Cardiac septum (tissue), 1 donor: ENCODE data around the gene SF3B6. TPM values are rescaled to one million over a fixed set of nuclear protein-coding genes. Genes with fewer than 3 reads are reported as not detected.

Source experiments
- DNase-seq: peaks from one replicate; pipeline ENCODE4 v3.0.0-alpha.2; 2020; ENCODE audit warnings: low spot score
- intact Hi-C: fragments of 100-400 bp; cut with DNase I; formaldehyde crosslinking; loops from one replicate; pipeline ENCODE4 v1.14.0; 2022
- total RNA-seq: library from RNA; stranded (reverse); fragmentation: NEBNext Ultra II Directional; extraction: Animal tissue kit (Norgen Biotek cat#: 25700); gene quantifications from one replicate; pipeline ENCODE4 v1.2.1, GENCODE V29; 2021
- donor health status: DM: no; HTN: no; CAD: no.

SF3B6 gene
- total RNA-seq, 1 donor from 2014 or later = 53.1 TPM

DNA sequence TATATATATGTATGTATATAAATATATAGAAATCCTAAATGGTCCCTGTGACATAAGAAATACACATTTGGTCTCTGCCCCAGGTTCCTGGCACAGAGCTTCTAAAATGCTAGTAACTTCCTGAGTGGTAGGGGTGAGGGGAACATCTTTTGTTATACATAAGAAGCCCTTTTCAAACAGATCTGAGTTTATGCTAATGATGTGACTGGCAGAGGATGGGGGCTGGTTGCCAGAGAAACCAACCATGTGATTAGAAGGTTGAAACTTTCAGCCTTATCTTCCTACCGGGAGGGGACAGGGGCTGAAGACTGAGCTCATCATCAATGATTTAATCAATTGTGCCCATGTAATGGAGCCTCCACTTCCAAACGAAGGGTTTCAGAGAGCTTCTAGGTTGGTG lies 49.9 kb downstream of the SF3B6 start:
- intact Hi-C loops = no loop called here
- DNase-seq = no peak

DNA sequence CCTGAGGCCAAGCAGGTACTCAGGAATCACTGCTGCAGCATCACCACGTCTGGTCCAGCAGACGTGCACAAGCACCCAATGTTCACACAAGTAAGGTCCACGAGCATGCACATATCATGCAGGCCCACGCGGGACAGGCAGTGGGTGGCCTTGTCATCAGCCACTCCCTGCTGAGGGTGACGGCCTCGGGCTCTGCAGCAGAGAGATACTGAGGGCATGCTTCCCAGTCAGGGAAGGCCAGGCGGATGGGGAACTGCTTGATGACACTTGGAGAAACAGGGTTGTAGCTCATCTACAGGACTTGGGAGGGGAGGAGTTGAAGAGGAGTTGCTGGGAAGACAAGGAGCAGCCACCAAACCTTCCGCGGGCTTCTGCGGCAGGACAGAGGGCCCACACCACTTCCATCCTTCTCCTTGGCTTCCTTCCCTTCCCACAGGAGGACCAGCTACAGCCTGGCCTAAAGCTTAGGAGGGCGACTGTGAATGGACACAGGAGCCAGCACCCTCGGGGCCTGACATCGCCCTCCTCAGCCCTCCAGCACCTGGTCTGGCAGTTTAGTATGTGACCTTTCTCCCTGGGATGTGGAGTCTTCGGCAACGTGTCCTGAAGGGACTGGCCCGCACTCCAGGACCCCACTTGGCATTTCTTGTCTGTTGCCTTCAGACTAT lies 51.0 kb downstream of the SF3B6 start:
- DNase-seq = no peak
- intact Hi-C loops = no loop called here

DNA sequence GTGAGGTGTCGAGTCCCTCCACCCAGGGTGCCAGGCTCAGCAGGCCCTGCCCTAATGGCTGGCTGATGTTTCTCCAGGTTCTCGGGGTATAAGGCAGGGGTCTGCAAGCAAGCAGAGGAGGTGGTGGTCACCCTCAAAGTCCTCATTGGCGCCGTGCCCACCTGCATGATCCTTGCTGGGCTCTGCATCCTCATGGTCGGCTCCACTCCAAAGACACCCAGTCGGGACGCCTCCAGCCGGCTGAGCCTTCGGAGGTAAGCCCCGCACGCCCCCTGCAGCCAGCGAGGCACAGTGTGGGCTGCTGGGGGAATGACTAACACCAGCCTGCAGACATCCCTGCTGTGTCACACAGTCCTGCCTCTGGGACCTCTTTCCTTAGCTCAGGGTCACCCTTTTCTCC lies 52.1 kb downstream of the SF3B6 start:
- no peak for DNase-seq
- intact Hi-C loops = no loop called here

DNA sequence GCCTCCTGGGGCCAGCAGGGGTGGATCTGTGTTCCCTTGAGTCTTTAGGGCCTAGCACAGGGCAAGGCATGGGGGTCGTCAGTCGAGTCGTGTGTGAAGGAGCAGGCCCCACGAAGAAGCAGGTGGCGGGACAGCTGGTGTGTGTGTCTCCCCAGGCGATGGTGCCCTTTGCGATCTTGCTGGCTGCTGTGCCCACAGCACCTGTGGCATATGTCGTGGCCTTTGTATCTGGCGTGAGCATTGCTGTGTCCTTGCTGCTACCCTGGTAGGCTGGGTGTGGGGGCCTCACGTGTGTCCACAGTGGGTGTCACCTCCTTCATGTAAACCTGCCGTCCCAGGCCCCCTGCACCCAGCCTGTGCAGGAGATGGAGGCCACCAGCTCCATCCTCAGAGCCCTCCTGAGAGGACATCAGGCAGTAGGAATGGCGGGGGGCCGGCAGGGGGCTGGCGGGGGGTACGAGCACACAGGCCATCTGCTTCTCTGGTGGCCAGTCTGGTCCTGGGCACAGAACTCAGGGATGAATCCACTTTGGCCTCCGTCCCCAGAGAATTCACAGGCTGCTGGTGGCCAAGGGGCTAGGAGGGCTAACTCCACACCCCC lies 53.1 kb downstream of the SF3B6 start:
- intact Hi-C loops = no loop called here
- DNase-seq = no peak

DNA sequence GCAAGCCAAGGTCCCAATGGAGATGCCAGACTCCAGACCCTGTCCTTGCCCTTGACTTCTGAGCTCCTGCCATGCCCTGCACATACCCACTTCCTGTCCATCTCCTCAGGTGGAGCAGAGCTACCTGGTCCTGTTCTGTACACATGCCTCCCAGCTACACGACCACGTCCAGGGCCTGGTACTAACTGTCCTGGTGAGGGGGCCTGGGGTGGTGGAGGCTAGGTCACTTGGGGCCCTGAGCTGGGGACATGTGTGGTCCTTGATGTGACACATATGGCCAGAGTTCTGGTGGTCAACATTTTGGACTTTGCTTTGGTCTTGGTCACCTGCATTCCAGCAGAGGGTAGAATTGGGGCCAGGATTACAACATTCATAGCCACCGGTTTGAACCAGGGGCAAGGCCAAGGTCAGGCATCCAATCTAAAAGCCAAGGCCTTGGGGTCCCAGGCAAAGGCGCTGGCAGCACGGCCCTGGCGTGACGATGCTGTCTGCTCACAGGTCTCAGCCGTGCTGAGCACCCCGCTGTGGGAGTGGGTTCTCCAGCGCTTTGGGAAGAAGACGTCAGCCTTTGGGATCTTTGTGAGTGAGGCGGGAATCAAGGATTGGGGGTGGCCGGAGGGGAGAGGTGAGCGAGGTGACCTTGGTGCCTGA lies 53.7 kb downstream of the SF3B6 start:
- intact Hi-C loops = no loop called here
- DNase-seq = no peak

DNA sequence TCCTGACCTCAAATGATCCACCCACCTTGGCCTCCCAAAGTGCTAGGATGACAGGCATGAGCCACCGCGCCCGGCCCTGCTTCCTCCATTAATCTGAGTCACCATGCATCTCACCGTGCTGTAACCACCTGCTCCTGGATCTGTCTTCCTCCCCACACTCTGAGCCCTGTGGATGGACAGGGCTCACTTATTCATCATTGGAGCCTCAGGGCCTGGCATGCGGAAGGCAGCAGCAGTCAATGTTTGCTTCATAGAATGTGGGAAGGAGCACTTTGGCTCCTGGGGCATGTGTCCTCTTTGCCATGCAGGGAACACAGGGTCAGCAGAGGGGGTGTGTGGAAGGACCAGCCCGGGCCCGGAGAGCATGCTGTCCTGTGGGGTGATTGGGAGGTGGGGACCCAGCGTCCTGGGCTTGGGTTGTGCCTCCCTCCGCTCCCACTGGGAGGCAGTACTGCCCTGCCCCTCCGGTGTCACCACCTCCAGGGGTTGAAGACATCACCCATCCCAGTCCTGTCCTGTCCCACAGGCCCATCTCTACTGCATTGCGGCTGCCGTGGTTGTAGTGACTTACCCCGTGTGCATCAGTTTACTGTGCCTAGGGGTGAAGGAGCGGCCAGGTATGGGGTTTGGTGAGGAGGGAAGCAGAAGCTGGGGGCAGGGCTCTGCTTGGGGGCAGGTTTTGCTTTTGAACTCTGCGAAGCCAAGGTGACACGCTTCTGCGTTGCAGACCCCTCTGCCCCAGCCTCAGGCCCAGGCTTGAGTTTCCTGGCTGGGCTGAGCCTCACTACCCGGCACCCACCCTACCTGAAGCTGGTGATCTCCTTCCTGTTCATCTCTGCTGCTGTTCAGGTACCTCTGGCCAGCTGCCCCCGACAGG lies 54.8 kb downstream of the SF3B6 start:
- no peak for DNase-seq
- intact Hi-C loops = no loop called here

DNA sequence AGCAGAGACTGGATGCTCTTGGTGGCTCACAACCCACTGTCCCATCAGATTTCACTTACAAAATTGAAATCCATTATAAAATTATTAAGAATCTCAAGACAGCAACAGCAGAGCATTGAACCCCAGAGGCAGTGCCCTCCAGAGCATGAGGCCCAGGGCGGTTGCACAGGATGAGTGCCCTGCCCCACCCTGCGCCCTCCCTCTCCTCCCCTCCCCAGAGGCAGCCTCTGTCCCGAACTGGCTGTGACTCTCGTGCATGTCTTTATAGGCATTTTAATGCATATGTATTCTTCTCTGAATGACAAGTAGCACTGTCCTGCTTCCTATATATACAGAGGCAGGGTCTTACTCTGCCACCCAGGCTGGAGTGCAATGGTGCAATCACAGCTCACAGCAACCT lies 55.9 kb downstream of the SF3B6 start:
- intact Hi-C loops = no loop called here
- DNase-seq = no peak

DNA sequence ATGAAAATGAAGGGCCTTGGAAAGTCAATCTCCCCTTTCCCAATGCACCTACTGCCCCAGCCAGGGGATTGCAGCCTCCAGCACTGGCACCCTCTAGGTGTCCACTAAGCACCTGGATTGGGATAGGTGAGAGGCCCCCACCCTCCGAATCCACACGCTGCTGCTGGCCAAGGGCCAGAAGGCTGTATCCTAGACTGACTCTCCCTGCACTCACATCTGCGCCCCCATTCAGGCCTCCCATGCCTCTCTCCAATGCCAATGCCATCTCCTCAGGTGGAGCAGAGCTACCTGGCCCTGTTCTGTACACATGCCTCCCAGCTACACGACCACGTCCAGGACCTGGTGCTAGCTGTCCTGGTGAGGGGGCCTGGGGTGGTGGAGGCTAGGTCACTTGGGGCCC lies 56.4 kb downstream of the SF3B6 start:
- intact Hi-C loops = no loop called here

DNA sequence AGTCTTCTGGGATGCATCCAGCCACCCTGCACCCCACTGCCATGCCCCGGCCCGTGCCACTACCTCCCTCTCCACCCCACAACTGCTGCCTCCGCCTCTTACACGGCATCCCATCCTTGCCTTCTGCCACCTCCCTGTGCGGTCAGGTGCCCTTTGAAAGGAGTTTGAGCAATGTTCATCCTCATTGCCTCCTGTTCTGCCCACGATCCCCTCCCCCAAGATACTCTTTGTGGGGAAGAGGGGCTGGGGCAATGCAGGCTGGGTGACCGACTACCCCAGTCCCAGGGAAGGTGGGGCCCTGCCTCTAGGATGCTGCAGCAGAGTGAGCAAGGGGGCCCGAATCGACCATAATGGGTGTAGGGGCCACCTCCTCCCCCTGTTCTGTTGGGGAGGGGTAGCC lies 57.9 kb downstream of the SF3B6 start:
- intact Hi-C loops = no loop called here
- no peak for DNase-seq

More for the DNA sequence above, 56.4 kb downstream of the SF3B6 start:
- DNase-seq = no peak

DNA sequence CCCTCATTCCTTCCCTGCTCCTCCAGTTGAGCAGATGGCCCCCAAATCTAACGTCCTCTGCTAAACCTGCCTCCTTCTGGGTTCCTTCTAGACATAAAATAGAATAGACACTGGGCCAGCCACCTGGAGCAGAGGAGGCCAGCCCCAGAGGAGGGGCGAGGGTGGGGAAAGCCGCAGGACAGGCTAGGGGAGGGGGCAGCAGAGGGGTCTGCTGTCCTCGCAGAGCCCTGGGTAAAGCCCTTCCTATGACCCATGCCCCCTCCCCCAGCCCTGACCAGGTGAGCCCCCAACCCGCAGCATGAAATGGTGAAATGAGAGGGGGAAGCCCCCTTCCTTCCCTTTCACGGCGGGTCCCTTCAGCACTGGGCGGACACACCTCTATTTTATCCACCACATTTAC lies 58.4 kb downstream of the SF3B6 start:
- no peak for DNase-seq
- intact Hi-C loops = no loop called here

Other genes starting within 250 kb of the SF3B6 start
- gene ATAD2B, start 149.2 kb downstream of the SF3B6 start, total RNA-seq = 14.3 TPM
- 22.4 TPM for gene UBXN2A, start 135.9 kb downstream of the SF3B6 start, total RNA-seq
- not detected for gene MFSD2B, start 66.2 kb downstream of the SF3B6 start, total RNA-seq
- 4.4 TPM for gene WDCP, start 28.9 kb downstream of the SF3B6 start, total RNA-seq
- gene FKBP1B, start 26.6 kb downstream of the SF3B6 start, total RNA-seq = 2.0 TPM
- 8.3 TPM for gene TP53I3, start 8.5 kb upstream of the SF3B6 start, total RNA-seq
- gene PFN4, start 47.0 kb upstream of the SF3B6 start, total RNA-seq = 1.0 TPM
- gene FAM228B, start 47.1 kb upstream of the SF3B6 start, total RNA-seq = 30.5 TPM
- 0.35 TPM for gene FAM228A, start 98.7 kb upstream of the SF3B6 start, total RNA-seq